Camera-type eye (tissue), 1 donor: Measurements from ENCODE around the gene ACTR8. TPM values are rescaled to one million over a fixed set of nuclear protein-coding genes. Genes with fewer than 3 reads are reported as not detected.

ENCODE experiments used
- total RNA-seq: library from RNA; depleted of rRNA; stranded (reverse); fragments of >200 nt; gene quantifications from one replicate; pipeline ENCODE4 v1.2.3, GENCODE V29; 2014

ACTR8 gene
- 61.1 TPM for total RNA-seq

GRCh38 chr3:53881691-53882593 lies at the start of gene ACTR8:
ACTR8 (minus strand) TSS chr3:53882152; CDS start chr3:53882101, 51 bp downstream.

GRCh38 chr3:53891497-53892285 lies 9.7 kb upstream of the ACTR8 start, which contains the start of gene SELENOK:
SELENOK (minus strand) TSS chr3:53891859.

GRCh38 chr3:53846134-53846850 lies 35.7 kb downstream of the ACTR8 start, which contains the start of the genes CHDH and IL17RB:
CHDH (minus strand) TSS chr3:53846419; CDS start chr3:53824008, 22,411 bp downstream.
IL17RB (plus strand) TSS chr3:53846568; CDS start chr3:53846589, 21 bp downstream.

Other genes starting within 250 kb of the ACTR8 start
- gene CHDH, start 35.7 kb downstream of the ACTR8 start, total RNA-seq = 9.1 TPM
- 8.7 TPM for gene IL17RB, start 35.6 kb downstream of the ACTR8 start, total RNA-seq
- 42.9 TPM for gene SELENOK, start 9.7 kb upstream of the ACTR8 start, total RNA-seq
- 4.9 TPM for gene CACNA2D3, start 240.4 kb upstream of the ACTR8 start, total RNA-seq